Measurements from ENCODE around the gene VWA7.

Gene VWA7

GRCh38 chr6:31721351-31722020 is 55.6 kb downstream of the VWA7 start, which contains the start of gene LY6G6C:
Gene LY6G6C (minus strand): TSS chr6:31721746. CDS start chr6:31721679, 67 bp downstream.
- TF ChIP-seq CTCF (IDR thresholded peaks at IDR 0.05; ENCODE audit: low read depth, low read length) = no peak
- no peak within 1 kb of the TSS for H3K4me3 ChIP-seq (ENCODE audit: low read depth, low read length)

GRCh38 chr6:31720196-31720770 is 56.8 kb downstream of the VWA7 start:
- no peak for TF ChIP-seq CTCF (IDR thresholded peaks at IDR 0.05; ENCODE audit: low read depth, low read length)
- no peak overlapping the region for H3K4me3 ChIP-seq (ENCODE audit: low read depth, low read length)

- no peak for TF ChIP-seq CTCF (IDR thresholded peaks at IDR 0.05; ENCODE audit: low read depth, low read length)
- no peak overlapping the region for H3K4me3 ChIP-seq (ENCODE audit: low read depth, low read length)
Measured at GRCh38 chr6:31719001-31719400, 58.1 kb downstream of the VWA7 start.

- TF ChIP-seq CTCF (IDR thresholded peaks at IDR 0.05; ENCODE audit: low read depth, low read length) = no peak
- H3K4me3 ChIP-seq (ENCODE audit: low read depth, low read length) = no peak overlapping the region
Measured at GRCh38 chr6:31718265-31718664, 58.9 kb downstream of the VWA7 start.

GRCh38 chr6:31717499-31718222 is 59.5 kb downstream of the VWA7 start:
- TF ChIP-seq CTCF (IDR thresholded peaks at IDR 0.05; ENCODE audit: low read depth, low read length) = no peak
- no peak overlapping the region for H3K4me3 ChIP-seq (ENCODE audit: low read depth, low read length)
